Measurements from ENCODE around the gene ZNF683.
A peak's percentile ranks its signal among the peaks of the same experiment; 100 is the strongest.
"Not testable (repeated sequence)": the region's sequence is repeated elsewhere in the genome, so short reads cannot be mapped to it uniquely, and the experiment has no call there.

The ZNF683 gene

DNA sequence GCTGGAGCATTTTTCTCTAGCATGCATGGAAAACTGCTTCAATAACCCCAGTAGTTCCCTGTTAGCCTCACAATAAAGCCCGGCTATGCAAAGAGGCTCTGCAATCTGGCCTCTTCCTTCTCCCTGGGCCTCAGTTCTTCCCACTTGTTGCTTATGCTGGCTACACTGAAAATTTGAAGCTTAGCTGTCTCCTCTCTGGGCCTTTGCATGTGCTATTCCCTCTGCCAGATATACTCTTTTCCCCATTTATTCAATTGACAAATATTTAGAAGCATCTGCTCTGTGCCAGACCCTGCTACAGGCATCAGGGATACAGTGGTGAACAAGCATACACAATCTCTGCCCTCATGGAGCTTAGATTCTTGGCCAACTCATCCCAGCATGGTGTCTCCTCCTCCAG is 33.9 kb downstream of the ZNF683 start:
- no peak overlapping the region for H3K27ac ChIP-seq (ENCODE audit: insufficient read depth in 1 of 2, low read depth in 1 of 2, low read length in 2 of 2, poor library complexity in 1 of 2, severe bottlenecking in 2 of 2)
- CTCF ChIA-PET = interaction anchor here (1.1 to 1.9 kb wide), 3 partner anchors 25 to 79 kb away, joined by 3 to 8 read pairs (median 3); no protein-coding TSS in a partner anchor
- no peaks in the 10 kb centered on the region for H3K9me3 ChIP-seq (ENCODE audit: control extremely low read depth in 1 of 5, control insufficient read depth in 4 of 5, insufficient read depth in 2 of 5, low read depth in 1 of 5, low read length in 4 of 5)
- no peak for DNase-seq
- H3K36me3 ChIP-seq (ENCODE audit: control insufficient read depth in 4 of 4, insufficient read depth in 4 of 4, low read length in 3 of 4) = no peaks in the 10 kb centered on the region
- H3K4me3 ChIP-seq (ENCODE audit: control insufficient read depth in 1 of 7, extremely low read depth in 1 of 7, insufficient read depth in 4 of 7, low read depth in 2 of 7, low read length in 6 of 7) = no peak overlapping the region
- POLR2A ChIA-PET = interaction anchor here (0.6 kb wide), 1 partner anchor 72 kb away, joined by 3 read pairs; no protein-coding TSS in a partner anchor
- H3K27me3 ChIP-seq (replicated peaks in 2 of 5; ENCODE audit: control insufficient read depth in 4 of 5, insufficient read depth in 5 of 5, low read length in 4 of 5) = peaks cover 0 to 2% (median 0%) of the 10 kb centered on the region in 5 experiments
- peaks cover 3 to 31% (median 16%) of the 10 kb centered on the region in 4 experiments for H3K4me1 ChIP-seq (ENCODE audit: control extremely low read depth in 1 of 4, control insufficient read depth in 4 of 4, insufficient read depth in 4 of 4, low read length in 3 of 4)
- 100% methylated on average over 1 of the region's 1 CpG for WGBS (ENCODE audit: insufficient coverage)

- peak in 1 of 3 donors; percentile 28 for DNase-seq
- Histone ChIP-seq H3K36me3 (ENCODE audit: control insufficient read depth in 4 of 4, insufficient read depth in 4 of 4, low read length in 3 of 4) (no peaks in the 10 kb centered on the region), H3K4me1 (ENCODE audit: control extremely low read depth in 1 of 4, control insufficient read depth in 4 of 4, insufficient read depth in 4 of 4, low read length in 3 of 4) (peaks cover 3 to 31% (median 16%) of the 10 kb centered on the region in 4 experiments), H3K9me3 (ENCODE audit: control extremely low read depth in 1 of 5, control insufficient read depth in 4 of 5, insufficient read depth in 2 of 5, low read depth in 1 of 5, low read length in 4 of 5) (no peaks in the 10 kb centered on the region), H3K27ac (ENCODE audit: insufficient read depth in 1 of 2, low read depth in 1 of 2, low read length in 2 of 2, poor library complexity in 1 of 2, severe bottlenecking in 2 of 2) (no peak overlapping the region), H3K4me3 (ENCODE audit: control insufficient read depth in 1 of 7, extremely low read depth in 1 of 7, insufficient read depth in 4 of 7, low read depth in 2 of 7, low read length in 6 of 7) (no peak overlapping the region), H3K27me3 (replicated peaks in 2 of 5; ENCODE audit: control insufficient read depth in 4 of 5, insufficient read depth in 5 of 5, low read length in 4 of 5) (peaks cover 0 to 2% (median 0%) of the 10 kb centered on the region in 5 experiments)
- 47% methylated on average over 3 of the region's 4 CpGs for WGBS (ENCODE audit: insufficient coverage)
- ChIA-PET POLR2A (no interaction called here), CTCF (interaction anchor here (1.2 to 1.9 kb wide), 4 partner anchors 17 to 80 kb away, joined by 3 to 8 read pairs (median 5); no protein-coding TSS in a partner anchor)
Measured at GRCh38 chr1:26337625-26338024, 34.9 kb downstream of the ZNF683 start.

- POLR2A ChIA-PET = no interaction called here
- H3K27me3 ChIP-seq (replicated peaks in 2 of 5; ENCODE audit: control insufficient read depth in 4 of 5, insufficient read depth in 5 of 5, low read length in 4 of 5) = peaks cover 0 to 2% (median 0%) of the 10 kb centered on the region in 5 experiments
- CTCF ChIA-PET = interaction anchor here (1.4 to 1.9 kb wide), 3 partner anchors 16 to 80 kb away, joined by 5 to 8 read pairs (median 5); no protein-coding TSS in a partner anchor
- no peaks in the 10 kb centered on the region for H3K9me3 ChIP-seq (ENCODE audit: control extremely low read depth in 1 of 5, control insufficient read depth in 4 of 5, insufficient read depth in 2 of 5, low read depth in 1 of 5, low read length in 4 of 5)
- H3K4me3 ChIP-seq (ENCODE audit: control insufficient read depth in 1 of 7, extremely low read depth in 1 of 7, insufficient read depth in 4 of 7, low read depth in 2 of 7, low read length in 6 of 7) = no peak overlapping the region
- WGBS (ENCODE audit: insufficient coverage) = 86% methylated on average over 5 of the region's 7 CpGs
- H3K27ac ChIP-seq (ENCODE audit: insufficient read depth in 1 of 2, low read depth in 1 of 2, low read length in 2 of 2, poor library complexity in 1 of 2, severe bottlenecking in 2 of 2) = peak overlapping the region in 1 of 2 experiments; percentile 22
- H3K4me1 ChIP-seq (ENCODE audit: control extremely low read depth in 1 of 4, control insufficient read depth in 4 of 4, insufficient read depth in 4 of 4, low read length in 3 of 4) = peaks cover 3 to 31% (median 16%) of the 10 kb centered on the region in 4 experiments
- H3K36me3 ChIP-seq (ENCODE audit: control insufficient read depth in 4 of 4, insufficient read depth in 4 of 4, low read length in 3 of 4) = no peaks in the 10 kb centered on the region
- no peak for DNase-seq
Measured at GRCh38 chr1:26337206-26337535, 35.4 kb downstream of the ZNF683 start.

GRCh38 chr1:26336477-26337205 is 35.9 kb downstream of the ZNF683 start:
- H3K4me3 ChIP-seq (ENCODE audit: control insufficient read depth in 1 of 7, extremely low read depth in 1 of 7, insufficient read depth in 4 of 7, low read depth in 2 of 7, low read length in 6 of 7) = peak overlapping the region; percentile 34 to 85 (median 67)
- WGBS (ENCODE audit: insufficient coverage) = 12% methylated on average over 41 of the region's 52 CpGs
- H3K27me3 ChIP-seq (replicated peaks in 2 of 5; ENCODE audit: control insufficient read depth in 4 of 5, insufficient read depth in 5 of 5, low read length in 4 of 5) = peaks cover 0 to 2% (median 0%) of the 10 kb centered on the region in 5 experiments
- H3K36me3 ChIP-seq (ENCODE audit: control insufficient read depth in 4 of 4, insufficient read depth in 4 of 4, low read length in 3 of 4) = no peaks in the 10 kb centered on the region
- DNase-seq = peak in 2 of 3 donors; percentile 36 to 56
- H3K9me3 ChIP-seq (ENCODE audit: control extremely low read depth in 1 of 5, control insufficient read depth in 4 of 5, insufficient read depth in 2 of 5, low read depth in 1 of 5, low read length in 4 of 5) = no peaks in the 10 kb centered on the region
- CTCF ChIA-PET = interaction anchor here (1.3 to 1.5 kb wide), 3 partner anchors 13 to 81 kb away, joined by 3 to 5 read pairs (median 5); no protein-coding TSS in a partner anchor
- POLR2A ChIA-PET = no interaction called here
- H3K27ac ChIP-seq (ENCODE audit: insufficient read depth in 1 of 2, low read depth in 1 of 2, low read length in 2 of 2, poor library complexity in 1 of 2, severe bottlenecking in 2 of 2) = peak overlapping the region in 1 of 2 experiments; percentile 22
- peaks cover 3 to 31% (median 16%) of the 10 kb centered on the region in 4 experiments for H3K4me1 ChIP-seq (ENCODE audit: control extremely low read depth in 1 of 4, control insufficient read depth in 4 of 4, insufficient read depth in 4 of 4, low read length in 3 of 4)

DNA sequence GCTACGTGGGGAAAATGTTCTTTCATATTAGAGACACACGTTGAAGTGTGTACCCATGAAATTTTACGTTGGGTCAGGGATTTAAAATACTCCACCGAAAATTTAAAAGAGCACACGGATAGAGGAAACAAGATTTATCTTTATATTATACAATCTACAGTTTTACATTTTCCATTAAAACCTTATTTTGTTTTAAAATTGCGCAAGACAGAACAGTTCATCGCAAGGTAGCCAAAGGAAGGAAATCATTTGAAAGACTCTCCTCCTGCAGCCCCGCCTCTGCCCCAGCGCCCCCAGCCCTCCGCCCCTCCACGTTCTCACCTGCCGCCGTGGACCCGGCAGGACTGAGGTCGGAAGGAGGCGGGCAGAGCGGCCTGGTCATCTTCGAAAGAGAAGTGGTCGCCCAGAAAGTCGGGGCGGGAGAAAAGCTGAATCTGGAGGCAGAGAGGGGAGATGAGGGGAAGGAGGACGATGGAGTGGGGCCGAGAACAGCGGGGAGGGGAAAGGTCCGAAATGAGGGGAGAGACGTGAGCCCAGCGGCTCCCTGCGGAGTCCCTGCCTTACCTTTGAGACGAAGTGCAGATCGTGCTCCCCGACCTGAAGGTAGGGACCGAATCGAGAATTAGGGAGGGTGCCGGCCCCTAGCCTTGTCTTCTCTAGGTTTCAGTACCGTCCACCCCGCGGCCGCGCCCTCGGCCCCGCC is 36.6 kb downstream of the ZNF683 start:
- under 1% methylated on average over 31 of the region's 41 CpGs for WGBS (ENCODE audit: insufficient coverage)
- peak overlapping the region; percentile 34 to 85 (median 67) for H3K4me3 ChIP-seq (ENCODE audit: control insufficient read depth in 1 of 7, extremely low read depth in 1 of 7, insufficient read depth in 4 of 7, low read depth in 2 of 7, low read length in 6 of 7)
- no peaks in the 10 kb centered on the region for H3K9me3 ChIP-seq (ENCODE audit: control extremely low read depth in 1 of 5, control insufficient read depth in 4 of 5, insufficient read depth in 2 of 5, low read depth in 1 of 5, low read length in 4 of 5)
- no peaks in the 10 kb centered on the region for H3K36me3 ChIP-seq (ENCODE audit: control insufficient read depth in 4 of 4, insufficient read depth in 4 of 4, low read length in 3 of 4)
- ChIA-PET POLR2A (no interaction called here), CTCF (interaction anchor here (1.3 kb wide), 1 partner anchor 13 kb away, joined by 3 read pairs; no protein-coding TSS in a partner anchor)
- peaks cover 0 to 2% (median 0%) of the 10 kb centered on the region in 5 experiments for H3K27me3 ChIP-seq (replicated peaks in 2 of 5; ENCODE audit: control insufficient read depth in 4 of 5, insufficient read depth in 5 of 5, low read length in 4 of 5)
- no peak for DNase-seq
- peaks cover 3 to 31% (median 16%) of the 10 kb centered on the region in 4 experiments for H3K4me1 ChIP-seq (ENCODE audit: control extremely low read depth in 1 of 4, control insufficient read depth in 4 of 4, insufficient read depth in 4 of 4, low read length in 3 of 4)
- no peak overlapping the region for H3K27ac ChIP-seq (ENCODE audit: insufficient read depth in 1 of 2, low read depth in 1 of 2, low read length in 2 of 2, poor library complexity in 1 of 2, severe bottlenecking in 2 of 2)

DNA sequence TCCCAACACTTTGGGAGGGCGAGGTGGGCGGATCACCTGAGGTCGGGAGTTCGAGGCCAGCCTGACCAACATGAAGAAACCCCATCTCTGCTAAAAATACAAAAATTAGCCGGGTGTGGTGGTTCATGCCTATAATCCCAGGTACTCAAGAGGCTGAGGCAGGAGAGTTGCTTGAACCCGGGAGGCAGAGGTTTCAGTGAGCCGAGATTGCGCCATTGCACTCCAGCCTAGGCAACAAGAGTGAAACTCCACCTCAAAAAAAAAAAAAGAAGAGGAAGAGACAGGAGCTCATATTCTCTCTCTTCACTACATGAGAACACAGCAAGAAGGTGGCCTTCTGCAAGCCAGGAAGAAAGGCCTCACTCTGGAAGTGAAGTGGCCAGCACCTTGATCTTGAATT is 39.2 kb downstream of the ZNF683 start:
- 100% methylated on average over 5 of the region's 8 CpGs for WGBS (ENCODE audit: insufficient coverage)
- not testable (repeated sequence) for DNase-seq; H3K27me3 ChIP-seq (replicated peaks in 2 of 5; ENCODE audit: control insufficient read depth in 4 of 5, insufficient read depth in 5 of 5, low read length in 4 of 5); H3K4me3 ChIP-seq (ENCODE audit: control insufficient read depth in 1 of 7, extremely low read depth in 1 of 7, insufficient read depth in 4 of 7, low read depth in 2 of 7, low read length in 6 of 7); H3K9me3 ChIP-seq (ENCODE audit: control extremely low read depth in 1 of 5, control insufficient read depth in 4 of 5, insufficient read depth in 2 of 5, low read depth in 1 of 5, low read length in 4 of 5); H3K27ac ChIP-seq (ENCODE audit: insufficient read depth in 1 of 2, low read depth in 1 of 2, low read length in 2 of 2, poor library complexity in 1 of 2, severe bottlenecking in 2 of 2); H3K36me3 ChIP-seq (ENCODE audit: control insufficient read depth in 4 of 4, insufficient read depth in 4 of 4, low read length in 3 of 4)
- H3K4me1 ChIP-seq (ENCODE audit: control extremely low read depth in 1 of 4, control insufficient read depth in 4 of 4, insufficient read depth in 4 of 4, low read length in 3 of 4) = peaks cover 3 to 31% (median 16%) of the 10 kb centered on the region in 4 experiments
- POLR2A ChIA-PET = interaction anchor here (0.7 kb wide), 1 partner anchor 25 kb away, joined by 4 read pairs; no protein-coding TSS in a partner anchor
- CTCF ChIA-PET = interaction anchor here (0.6 to 1.5 kb wide), 3 partner anchors 11 to 1024 kb away, joined by 3 to 7 read pairs (median 4); no protein-coding TSS in a partner anchor

All from common myeloid progenitor, CD34-positive (primary cell).